ENCODE data around the gene SH3BGR. TPM values are rescaled to one million over a fixed set of nuclear protein-coding genes. Genes with fewer than 3 reads are reported as not detected.
A peak's percentile ranks its signal among the peaks of the same experiment; 100 is the strongest.

The SH3BGR gene
- total and polyA plus RNA-seq, 2 donors from 2014 or later = 4.0 to 12.2 TPM

GRCh38 chr21:39441502-39442475, 10.0 kb upstream of the SH3BGR start:
- intact Hi-C loops (cut with DNase I) = no loop called here
- FAIRE-seq = no peak
- Histone ChIP-seq H3K27me3 (ENCODE audit: control insufficient read depth, insufficient read depth, low read length) (no peaks in the 10 kb centered on the region), H3K27ac (ENCODE audit: low read depth in 2 of 2, low read length in 2 of 2) (no peak overlapping the region), H3K9me3 (ENCODE audit: control insufficient read depth in 2 of 3, insufficient read depth in 1 of 3, low read length in 3 of 3) (no peaks in the 10 kb centered on the region), H3K4me3 (ENCODE audit: low read length in 3 of 3) (no peak overlapping the region), H3K36me3 (ENCODE audit: control insufficient read depth in 2 of 3, insufficient read depth in 3 of 3, low read length in 3 of 3) (no peaks in the 10 kb centered on the region), H3K9ac (ENCODE audit: low read length in 3 of 3) (peak overlapping the region in 1 of 3 donors; percentile 29), H3K4me1 (ENCODE audit: control insufficient read depth in 2 of 3, insufficient read depth in 2 of 3, low read depth in 1 of 3, low read length in 3 of 3) (peaks cover 3 to 9% (median 9%) of the 10 kb centered on the region in 3 donors)
- TF ChIP-seq CTCF (IDR thresholded peaks at IDR 0.05; ENCODE audit: borderline replicate concordance, extremely low read depth, insufficient read depth) = peak; percentile 39
- peak in 4 of 5 donors; percentile 70 to 81 (median 73) for DNase-seq

DNA sequence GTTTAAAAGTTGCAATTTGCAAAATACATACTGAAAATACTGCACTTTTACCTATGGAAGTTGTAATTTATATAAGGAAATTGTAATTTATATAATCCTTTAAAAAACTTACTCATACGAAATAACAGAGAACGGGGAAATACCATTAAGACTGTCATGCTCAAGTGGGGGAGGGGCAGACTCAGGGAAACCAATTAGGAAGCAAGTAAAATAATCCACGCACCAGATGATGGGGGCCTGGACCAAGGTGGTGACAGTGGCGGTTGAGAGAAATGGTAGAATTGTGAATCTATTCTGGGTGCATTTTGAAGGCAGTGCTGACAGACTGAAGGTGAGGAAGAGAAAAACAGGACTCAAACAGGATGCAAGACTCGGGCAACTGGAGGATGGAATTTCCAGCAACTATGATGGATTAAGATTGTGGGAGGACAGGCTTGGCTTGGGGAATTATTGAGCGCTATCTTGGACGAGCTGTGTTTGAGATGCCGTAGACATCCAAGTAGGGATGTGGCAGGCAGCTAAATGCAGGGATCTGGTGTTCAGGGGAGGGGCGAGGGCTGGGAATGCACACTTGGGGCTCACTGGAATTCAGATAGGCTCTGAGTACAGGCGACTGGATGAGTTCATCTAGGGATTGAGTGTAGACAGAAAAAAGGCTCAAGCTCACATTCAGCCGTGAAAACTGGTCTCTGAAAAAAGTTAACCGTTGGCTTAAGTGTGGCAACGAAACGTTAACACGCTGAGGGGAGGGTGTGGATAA, 7.2 kb upstream of the SH3BGR start:
- H3K4me1 ChIP-seq (ENCODE audit: control insufficient read depth in 2 of 3, insufficient read depth in 2 of 3, low read depth in 1 of 3, low read length in 3 of 3) = peaks cover 3 to 9% (median 9%) of the 10 kb centered on the region in 3 donors
- H3K9me3 ChIP-seq (ENCODE audit: control insufficient read depth in 2 of 3, insufficient read depth in 1 of 3, low read length in 3 of 3) = no peaks in the 10 kb centered on the region
- FAIRE-seq (no peak), DNase-seq (peak in 4 of 5 donors; percentile 53 to 70 (median 60))
- H3K27me3 ChIP-seq (ENCODE audit: control insufficient read depth, insufficient read depth, low read length) = no peaks in the 10 kb centered on the region
- peak overlapping the region in 1 of 2 donors; percentile 97 for H3K27ac ChIP-seq (ENCODE audit: low read depth in 2 of 2, low read length in 2 of 2)
- H3K36me3 ChIP-seq (ENCODE audit: control insufficient read depth in 2 of 3, insufficient read depth in 3 of 3, low read length in 3 of 3) = no peaks in the 10 kb centered on the region
- H3K4me3 ChIP-seq (ENCODE audit: low read length in 3 of 3) = peak overlapping the region; percentile 77 to 87 (median 83)
- H3K9ac ChIP-seq (ENCODE audit: low read length in 3 of 3) = peak overlapping the region; percentile 20 to 83 (median 62)
- TF ChIP-seq CTCF (IDR thresholded peaks at IDR 0.05; ENCODE audit: borderline replicate concordance, extremely low read depth, insufficient read depth) = no peak
- intact Hi-C loops (cut with DNase I) = no loop called here

GRCh38 chr21:39445321-39446269, 6.2 kb upstream of the SH3BGR start, which contains the start of gene LCA5L:
Gene LCA5L, minus strand, starts transcription at chr21:39445778. Its CDS starts 17,285 bp downstream, at chr21:39428493.
- no peak for FAIRE-seq
- Histone ChIP-seq H3K27ac (ENCODE audit: low read depth in 2 of 2, low read length in 2 of 2) (peak within 1 kb of the TSS; percentile 96 to 97), H3K9me3 (ENCODE audit: control insufficient read depth in 2 of 3, insufficient read depth in 1 of 3, low read length in 3 of 3) (no peaks in the 10 kb centered on the region), H3K9ac (ENCODE audit: low read length in 3 of 3) (peak within 1 kb of the TSS; percentile 62 to 84 (median 83)), H3K27me3 (ENCODE audit: control insufficient read depth, insufficient read depth, low read length) (no peaks in the 10 kb centered on the region), H3K36me3 (ENCODE audit: control insufficient read depth in 2 of 3, insufficient read depth in 3 of 3, low read length in 3 of 3) (no peaks in the 10 kb centered on the region), H3K4me1 (ENCODE audit: control insufficient read depth in 2 of 3, insufficient read depth in 2 of 3, low read depth in 1 of 3, low read length in 3 of 3) (peaks cover 3 to 11% (median 9%) of the 10 kb centered on the region in 3 donors), H3K4me3 (ENCODE audit: low read length in 3 of 3) (peak within 1 kb of the TSS; percentile 77 to 88 (median 87))
- intact Hi-C loops (cut with DNase I) = no loop called here
- no peak for TF ChIP-seq CTCF (IDR thresholded peaks at IDR 0.05; ENCODE audit: borderline replicate concordance, extremely low read depth, insufficient read depth)
- DNase-seq = peak; percentile 94 to 97 (median 96)
